Measurements from ENCODE around the gene HDAC7. TPM values are rescaled to one million over a fixed set of nuclear protein-coding genes. Genes with fewer than 3 reads are reported as not detected.

Gene HDAC7
- total RNA-seq, 2 donors from 2014 or later: 146 to 154 TPM

- 88 to 90% methylated on average over 2 of the region's 2 CpGs for WGBS, 2 experiments (ENCODE audit: insufficient coverage in 1 of 2, insufficient read length in 1 of 2)
- Mint-ChIP-seq H3K9me3 (no peaks in the 10 kb centered on the region), H3K27me3 (ENCODE audit: insufficient read depth) (peaks cover 20% of the 10 kb centered on the region), H3K36me3 (ENCODE audit: low read depth) (no peaks in the 10 kb centered on the region), H3K27ac (no peak overlapping the region), H3K4me3 (no peak overlapping the region), H3K4me1 (peaks cover 19% of the 10 kb centered on the region)
- Histone ChIP-seq H3K27me3 (ENCODE audit: control insufficient read depth, insufficient read depth, low read length, poor library complexity, severe bottlenecking) (no peaks in the 10 kb centered on the region), H3K4me3 (ENCODE audit: low read length) (no peak overlapping the region), H3K36me3 (ENCODE audit: control insufficient read depth, insufficient read depth, low read length) (no peaks in the 10 kb centered on the region), H3K9ac (ENCODE audit: extremely low read depth, low read length, poor library complexity, severe bottlenecking) (no peak overlapping the region), H3K9me3 (ENCODE audit: control insufficient read depth, low read length) (no peaks in the 10 kb centered on the region), H3K4me1 (ENCODE audit: control insufficient read depth, insufficient read depth, low read length) (no peaks in the 10 kb centered on the region), H3K27ac (ENCODE audit: low read depth, low read length) (no peak overlapping the region)
- no peak for TF ChIP-seq CTCF (conservative IDR thresholded peaks at IDR 0.05)
- DNase-seq: no peak
Measured at GRCh38 chr12:47841501-47841900, 21.8 kb upstream of the HDAC7 start.

GRCh38 chr12:47840571-47840970 is 20.9 kb upstream of the HDAC7 start:
- TF ChIP-seq CTCF (conservative IDR thresholded peaks at IDR 0.05): no peak
- Mint-ChIP-seq H3K27ac (no peak overlapping the region), H3K36me3 (ENCODE audit: low read depth) (no peaks in the 10 kb centered on the region), H3K27me3 (ENCODE audit: insufficient read depth) (peaks cover 16% of the 10 kb centered on the region), H3K4me1 (peaks cover 18% of the 10 kb centered on the region), H3K9me3 (no peaks in the 10 kb centered on the region), H3K4me3 (no peak overlapping the region)
- Histone ChIP-seq H3K4me3 (ENCODE audit: low read length) (no peak overlapping the region), H3K27ac (ENCODE audit: low read depth, low read length) (no peak overlapping the region), H3K36me3 (ENCODE audit: control insufficient read depth, insufficient read depth, low read length) (no peaks in the 10 kb centered on the region), H3K27me3 (ENCODE audit: control insufficient read depth, insufficient read depth, low read length, poor library complexity, severe bottlenecking) (no peaks in the 10 kb centered on the region), H3K9me3 (ENCODE audit: control insufficient read depth, low read length) (no peaks in the 10 kb centered on the region), H3K4me1 (ENCODE audit: control insufficient read depth, insufficient read depth, low read length) (no peaks in the 10 kb centered on the region), H3K9ac (ENCODE audit: extremely low read depth, low read length, poor library complexity, severe bottlenecking) (no peak overlapping the region)
- no peak for DNase-seq
- WGBS, 2 experiments (ENCODE audit: insufficient coverage in 1 of 2, insufficient read length in 1 of 2): 97% methylated on average over 1 of the region's 1 CpG; no CpG with 5 or more reads in 1 of the 2 experiments

GRCh38 chr12:47839214-47839876 is 19.6 kb upstream of the HDAC7 start:
- no peak overlapping the region for H3K4me3 Mint-ChIP-seq
- Histone ChIP-seq H3K27ac (ENCODE audit: low read depth, low read length) (no peak overlapping the region), H3K9me3 (ENCODE audit: control insufficient read depth, low read length) (no peaks in the 10 kb centered on the region)

More at GRCh38 chr12:47839214-47839876, 19.6 kb upstream of the HDAC7 start:
- H3K9ac ChIP-seq (ENCODE audit: extremely low read depth, low read length, poor library complexity, severe bottlenecking): no peak overlapping the region
- peak; percentile 59 for DNase-seq
- peaks cover 14% of the 10 kb centered on the region for H3K27me3 Mint-ChIP-seq (ENCODE audit: insufficient read depth)
- H3K9me3 Mint-ChIP-seq: no peaks in the 10 kb centered on the region
- H3K36me3 ChIP-seq (ENCODE audit: control insufficient read depth, insufficient read depth, low read length): no peaks in the 10 kb centered on the region
- H3K4me1 Mint-ChIP-seq: peaks cover 21% of the 10 kb centered on the region
- H3K27ac Mint-ChIP-seq: no peak overlapping the region
- TF ChIP-seq CTCF (conservative IDR thresholded peaks at IDR 0.05): no peak
- 82 to 85% methylated on average over 5 to 8 of the region's 8 CpGs for WGBS, 2 experiments (ENCODE audit: insufficient coverage in 1 of 2, insufficient read length in 1 of 2)
- H3K36me3 Mint-ChIP-seq (ENCODE audit: low read depth): no peaks in the 10 kb centered on the region
- no peaks in the 10 kb centered on the region for H3K4me1 ChIP-seq (ENCODE audit: control insufficient read depth, insufficient read depth, low read length)
- H3K4me3 ChIP-seq (ENCODE audit: low read length): no peak overlapping the region
- H3K27me3 ChIP-seq (ENCODE audit: control insufficient read depth, insufficient read depth, low read length, poor library complexity, severe bottlenecking): no peaks in the 10 kb centered on the region

All from endodermal cell (in vitro differentiated cells).